ENCODE results near the gene ZCCHC12.

Gene ZCCHC12

DNA sequence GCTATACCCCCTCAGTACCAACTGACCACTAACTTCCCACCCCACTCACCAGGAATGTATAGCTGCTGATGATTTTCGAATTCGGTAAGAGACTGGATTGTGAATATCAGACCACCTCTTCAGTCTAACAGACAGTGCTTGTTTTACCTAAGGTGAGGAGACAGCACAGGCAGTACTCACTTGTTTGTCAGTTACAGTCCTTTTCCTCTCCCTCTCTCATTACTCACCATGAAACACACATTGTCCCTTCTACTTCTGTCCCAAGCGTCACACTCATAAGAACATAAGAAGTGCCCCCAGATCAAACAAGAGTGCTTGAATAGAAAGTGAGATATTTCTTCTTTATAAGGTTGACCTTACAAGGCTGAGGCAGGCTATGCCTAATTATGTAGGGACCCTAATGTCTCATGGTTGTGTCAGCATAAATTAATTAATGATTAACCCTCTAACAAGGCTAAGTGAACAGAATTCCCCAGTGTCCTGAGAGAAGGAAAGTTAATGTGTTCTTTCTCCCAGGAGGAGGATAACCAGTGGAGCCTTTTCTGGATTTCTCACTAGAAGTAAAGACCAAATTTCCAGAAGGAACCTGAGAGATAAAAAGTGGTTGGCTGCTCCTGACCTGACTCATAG lies 32.2 kb downstream of the ZCCHC12 start:
- intact Hi-C loops (cut with micrococcal nuclease): no loop called here
- Mint-ChIP-seq H3K4me1 (ENCODE audit: low read depth) (no peaks in the 10 kb centered on the region), H3K27ac (no peak overlapping the region), H3K9me3 (no peaks in the 10 kb centered on the region), H3K36me3 (ENCODE audit: low read depth) (no peaks in the 10 kb centered on the region), H3K27me3 (no peaks in the 10 kb centered on the region), H3K4me3 (no peak overlapping the region)

DNA sequence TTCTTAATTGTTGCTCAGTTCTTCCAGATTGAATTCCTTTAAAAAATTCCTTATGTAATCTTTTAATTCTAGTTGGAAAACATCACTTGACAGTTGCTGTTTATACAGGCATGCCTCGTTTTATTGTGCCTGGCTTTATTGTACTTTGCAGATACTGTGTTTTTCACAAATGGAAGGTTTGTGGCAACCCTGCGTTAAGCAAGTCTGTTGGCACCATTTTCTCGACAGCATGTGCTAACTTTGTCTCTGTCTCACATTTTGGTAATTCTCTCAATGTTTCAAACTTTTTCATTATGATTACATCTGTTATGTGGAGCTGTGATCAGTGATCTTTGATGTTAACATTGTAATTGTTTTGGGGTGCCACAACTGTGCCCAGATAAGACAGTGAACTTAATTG lies 33.4 kb downstream of the ZCCHC12 start:
- Mint-ChIP-seq H3K4me3 (no peak overlapping the region), H3K4me1 (ENCODE audit: low read depth) (no peaks in the 10 kb centered on the region), H3K27ac (no peak overlapping the region), H3K27me3 (no peaks in the 10 kb centered on the region), H3K36me3 (ENCODE audit: low read depth) (no peaks in the 10 kb centered on the region), H3K9me3 (no peaks in the 10 kb centered on the region)
- intact Hi-C loops (cut with micrococcal nuclease): no loop called here

DNA sequence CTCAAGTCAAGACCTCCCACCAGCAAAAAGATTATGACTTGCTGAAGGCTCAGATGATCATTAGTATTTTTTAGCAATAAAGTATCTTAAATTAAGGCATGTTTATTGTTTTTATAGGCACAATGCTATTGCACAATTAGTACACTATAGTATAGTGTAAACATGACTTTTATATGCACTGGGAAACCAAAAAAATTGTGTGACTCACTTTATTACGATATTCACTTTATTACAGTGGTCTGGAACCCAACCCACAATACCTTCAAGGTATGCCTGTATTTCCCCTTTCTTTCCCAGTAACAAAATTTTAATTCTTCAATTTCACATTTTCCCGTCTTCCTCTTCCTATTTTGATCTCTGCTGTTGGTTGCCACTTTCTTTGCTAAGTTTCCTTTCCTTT lies 37.7 kb downstream of the ZCCHC12 start:
- Mint-ChIP-seq H3K9me3 (no peaks in the 10 kb centered on the region), H3K36me3 (ENCODE audit: low read depth) (no peaks in the 10 kb centered on the region)

DNA sequence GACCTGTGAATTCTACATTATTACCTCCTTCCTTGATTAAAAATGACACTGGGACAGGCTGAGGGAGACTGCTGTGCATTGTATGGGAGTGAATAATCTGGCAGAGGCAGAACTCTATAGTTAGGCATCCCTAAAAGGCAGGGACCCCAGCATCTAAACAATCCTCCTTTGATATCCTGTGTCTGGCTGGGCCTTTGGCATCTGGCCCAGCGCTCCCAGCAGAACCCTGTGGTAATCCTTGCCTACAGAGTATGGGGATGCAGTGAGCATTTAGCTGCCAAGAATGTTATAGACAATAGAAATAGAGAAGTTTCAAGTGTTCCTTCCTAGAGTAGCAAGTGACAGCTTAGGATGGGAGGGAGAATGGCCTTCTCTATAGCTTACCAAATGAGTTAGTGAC lies 38.5 kb downstream of the ZCCHC12 start:
- H3K9me3 Mint-ChIP-seq: no peaks in the 10 kb centered on the region
- intact Hi-C loops (cut with micrococcal nuclease): no loop called here
- H3K27me3 Mint-ChIP-seq: no peaks in the 10 kb centered on the region
- H3K27ac Mint-ChIP-seq: no peak overlapping the region
- H3K36me3 Mint-ChIP-seq (ENCODE audit: low read depth): no peaks in the 10 kb centered on the region
- H3K4me3 Mint-ChIP-seq: no peak overlapping the region
- no peaks in the 10 kb centered on the region for H3K4me1 Mint-ChIP-seq (ENCODE audit: low read depth)

More for the DNA sequence above, 37.7 kb downstream of the ZCCHC12 start:
- no peaks in the 10 kb centered on the region for H3K4me1 Mint-ChIP-seq (ENCODE audit: low read depth)
- H3K4me3 Mint-ChIP-seq: no peak overlapping the region
- H3K27me3 Mint-ChIP-seq: no peaks in the 10 kb centered on the region
- no peak overlapping the region for H3K27ac Mint-ChIP-seq
- intact Hi-C loops (cut with micrococcal nuclease): no loop called here

DNA sequence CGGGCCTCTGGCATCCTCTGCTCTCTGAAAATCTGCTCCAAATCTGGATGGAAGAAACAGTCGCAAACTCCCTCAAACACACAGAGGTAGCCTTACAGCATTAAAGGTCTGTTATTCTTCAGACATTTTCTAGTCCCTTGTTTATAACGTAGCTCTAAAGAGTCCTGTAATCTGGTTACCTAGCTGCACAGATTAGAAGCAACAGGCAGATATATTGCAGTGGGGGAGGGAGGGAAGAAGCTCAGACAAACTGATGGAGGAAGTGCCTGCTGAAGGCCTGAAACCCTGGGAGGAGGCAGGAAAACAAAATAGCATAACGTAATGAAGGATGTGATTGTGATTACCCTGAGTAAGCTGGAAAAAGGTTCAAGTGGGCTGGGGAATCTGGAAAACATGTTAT lies 39.4 kb downstream of the ZCCHC12 start:
- Mint-ChIP-seq H3K4me1 (ENCODE audit: low read depth) (no peaks in the 10 kb centered on the region), H3K27me3 (no peaks in the 10 kb centered on the region), H3K36me3 (ENCODE audit: low read depth) (no peaks in the 10 kb centered on the region), H3K9me3 (no peaks in the 10 kb centered on the region), H3K4me3 (no peak overlapping the region), H3K27ac (no peak overlapping the region)
- intact Hi-C loops (cut with micrococcal nuclease): no loop called here

DNA sequence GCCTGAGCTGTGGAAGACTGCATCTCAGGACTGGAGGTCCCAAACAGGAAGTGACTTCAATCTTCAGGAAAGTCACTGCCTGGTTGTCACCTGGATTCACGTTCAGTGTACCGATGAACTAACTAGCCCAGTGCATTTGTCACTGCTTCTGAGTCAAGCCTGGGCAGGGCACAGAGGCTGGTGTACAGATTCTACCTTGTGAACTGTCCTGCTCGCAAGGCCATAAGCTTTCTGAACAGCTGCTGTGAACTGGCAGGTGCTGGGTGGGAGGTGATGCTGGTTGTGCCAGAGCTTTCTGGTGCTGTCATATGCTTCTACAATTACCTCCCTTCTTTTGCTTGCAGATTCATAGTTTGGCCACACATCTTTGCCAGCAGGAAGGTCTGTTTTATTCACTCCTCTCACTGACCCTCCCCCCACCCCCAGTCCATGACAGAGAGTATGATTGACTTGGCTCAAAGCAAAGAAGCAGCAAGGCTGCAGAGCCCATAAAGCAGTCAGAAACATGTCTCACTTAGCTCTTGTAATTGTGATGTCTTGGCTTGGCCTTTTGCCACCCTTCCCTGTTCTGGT lies 40.5 kb downstream of the ZCCHC12 start:
- no peak overlapping the region for H3K4me3 Mint-ChIP-seq
- no peaks in the 10 kb centered on the region for H3K4me1 Mint-ChIP-seq (ENCODE audit: low read depth)
- H3K27me3 Mint-ChIP-seq: no peaks in the 10 kb centered on the region
- H3K27ac Mint-ChIP-seq: no peak overlapping the region
- H3K36me3 Mint-ChIP-seq (ENCODE audit: low read depth): no peaks in the 10 kb centered on the region
- H3K9me3 Mint-ChIP-seq: no peaks in the 10 kb centered on the region
- intact Hi-C loops (cut with micrococcal nuclease): no loop called here

DNA sequence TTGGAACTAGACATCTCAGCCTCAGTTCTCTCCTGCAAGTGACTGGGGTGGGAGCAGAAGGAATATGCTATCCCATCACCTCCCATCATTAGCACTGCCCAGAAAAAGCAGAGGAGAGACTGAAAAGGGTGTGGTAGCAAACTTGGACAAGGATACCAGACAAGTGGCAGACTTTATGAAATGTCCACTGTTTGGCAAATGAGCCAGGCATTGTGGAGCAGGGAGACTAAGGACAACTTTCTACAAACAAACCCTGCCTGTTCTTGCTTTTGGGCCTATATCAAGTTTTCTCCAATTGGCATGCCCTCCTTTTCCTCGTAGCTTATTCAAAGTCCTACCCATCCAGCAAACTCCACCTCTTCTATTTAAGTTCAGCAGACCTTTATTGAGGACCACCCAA lies 41.6 kb downstream of the ZCCHC12 start:
- Mint-ChIP-seq H3K9me3 (no peaks in the 10 kb centered on the region), H3K4me3 (no peak overlapping the region), H3K4me1 (ENCODE audit: low read depth) (no peaks in the 10 kb centered on the region), H3K27me3 (no peaks in the 10 kb centered on the region), H3K27ac (no peak overlapping the region), H3K36me3 (ENCODE audit: low read depth) (no peaks in the 10 kb centered on the region)
- intact Hi-C loops (cut with micrococcal nuclease): no loop called here

DNA sequence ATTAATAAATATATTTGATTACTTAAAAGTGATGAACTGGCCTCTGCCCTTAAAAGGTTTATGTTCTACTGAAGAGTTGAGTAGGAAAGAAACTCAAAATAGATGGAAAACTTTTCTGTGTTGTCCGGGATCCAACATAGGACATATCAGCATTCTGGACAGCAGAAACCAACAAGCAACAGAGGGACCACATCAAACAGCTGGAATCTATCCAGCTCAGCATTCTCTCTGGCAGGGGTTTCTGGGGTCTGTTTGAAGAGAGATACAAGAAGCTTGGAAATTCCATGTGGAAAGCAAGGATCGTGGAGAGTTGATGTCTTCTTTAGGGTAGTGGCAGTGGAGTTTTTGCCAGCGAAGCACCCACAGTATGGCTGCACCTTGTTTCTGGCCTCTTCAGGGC lies 43.6 kb downstream of the ZCCHC12 start:
- no peaks in the 10 kb centered on the region for H3K9me3 Mint-ChIP-seq
- H3K36me3 Mint-ChIP-seq (ENCODE audit: low read depth): no peaks in the 10 kb centered on the region
- H3K27ac Mint-ChIP-seq: no peak overlapping the region
- H3K4me3 Mint-ChIP-seq: no peak overlapping the region
- intact Hi-C loops (cut with micrococcal nuclease): no loop called here
- H3K4me1 Mint-ChIP-seq (ENCODE audit: low read depth): no peaks in the 10 kb centered on the region
- no peaks in the 10 kb centered on the region for H3K27me3 Mint-ChIP-seq

DNA sequence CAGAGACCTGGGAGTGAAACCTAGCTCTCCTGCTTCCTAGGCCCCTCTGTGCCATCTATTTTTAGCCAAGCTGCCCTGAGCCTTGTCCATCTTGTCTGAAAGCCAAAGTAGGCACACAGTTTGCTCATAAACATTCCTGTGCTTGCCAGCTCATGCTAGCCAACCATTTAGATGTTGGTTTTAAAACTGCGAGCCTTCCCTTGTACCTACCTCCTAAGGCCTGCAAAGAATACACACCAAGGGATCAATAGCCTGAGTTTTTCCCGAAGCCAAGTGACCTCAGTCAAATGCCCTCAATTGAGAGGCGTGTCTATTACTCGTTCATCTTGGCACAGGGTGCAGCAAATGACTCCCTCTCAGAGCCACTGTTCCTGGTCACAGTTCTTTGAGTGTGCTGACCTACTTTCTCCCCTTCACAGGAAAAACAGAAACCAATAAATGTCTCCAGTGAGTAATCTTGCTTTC lies 48.5 kb downstream of the ZCCHC12 start:
- intact Hi-C loops (cut with micrococcal nuclease): no loop called here
- H3K36me3 Mint-ChIP-seq (ENCODE audit: low read depth): no peaks in the 10 kb centered on the region
- H3K27ac Mint-ChIP-seq: no peak overlapping the region
- H3K9me3 Mint-ChIP-seq: no peaks in the 10 kb centered on the region
- no peaks in the 10 kb centered on the region for H3K27me3 Mint-ChIP-seq
- H3K4me3 Mint-ChIP-seq: no peak overlapping the region
- no peaks in the 10 kb centered on the region for H3K4me1 Mint-ChIP-seq (ENCODE audit: low read depth)
